Loucy (cell line): Measurements from ENCODE around the gene MGAT4C.

ENCODE experiments used
- H2AFZ ChIP-seq: fragments of 200-600 bp; sonication (generic); 2 replicates; pipeline ENCODE4 v1.6.0; 2016; ENCODE audit warnings: antibody characterized with exemption, mild to moderate bottlenecking, low read length, moderate library complexity
- H3F3A ChIP-seq: fragments of 200-600 bp; 2 replicates; pipeline ENCODE4 v1.6.0; 2016; ENCODE audit warnings: antibody characterized with exemption, low read depth, mild to moderate bottlenecking
- H3K27me3 ChIP-seq: fragments of 200-600 bp; sonication (generic); 2 replicates; pipeline ENCODE4 v1.6.1; 2014; ENCODE audit warnings: low read length, mild to moderate bottlenecking; ENCODE audit not compliant: insufficient read depth, poor library complexity, severe bottlenecking
- H3K36me3 ChIP-seq: fragments of 200-600 bp; sonication (generic); 2 replicates; pipeline ENCODE4 v1.6.1; 2016; ENCODE audit warnings: low read length; ENCODE audit not compliant: insufficient read depth
- H3K4me1 ChIP-seq: fragments of 200-600 bp; sonication (generic); 2 replicates; pipeline ENCODE4 v1.5.1; 2014; ENCODE audit warnings: low read length, mild to moderate bottlenecking; ENCODE audit not compliant: insufficient read depth, poor library complexity, severe bottlenecking
- H3K4me2 ChIP-seq: fragments of 200-600 bp; sonication (generic); 2 replicates; pipeline ENCODE4 v1.6.0; 2014; ENCODE audit warnings: antibody characterized with exemption, low read length, low read depth, mild to moderate bottlenecking; ENCODE audit not compliant: poor library complexity, severe bottlenecking
- H3K4me3 ChIP-seq: fragments of 200-600 bp; sonication (generic); 2 replicates; pipeline ENCODE4 v1.5.1; 2014; ENCODE audit warnings: low read length, mild to moderate bottlenecking, mixed read lengths; ENCODE audit not compliant: poor library complexity, severe bottlenecking
- H3K79me2 ChIP-seq: fragments of 200-600 bp; sonication (generic); 2 replicates; pipeline ENCODE4 v1.6.1; 2014; ENCODE audit warnings: low read length; ENCODE audit not compliant: insufficient read depth
- H3K9ac ChIP-seq: fragments of 200-600 bp; sonication (generic); 2 replicates; pipeline ENCODE4 v1.6.0; 2014; ENCODE audit warnings: mild to moderate bottlenecking, low read depth, low read length, moderate library complexity; ENCODE audit not compliant: poor library complexity, severe bottlenecking
- H3K9me2 ChIP-seq: fragments of 200-600 bp; sonication (generic); replicated peaks from 2 replicates; pipeline ENCODE4 v1.6.1; 2016; ENCODE audit warnings: low read depth, low read length, mixed read lengths
- H3K9me3 ChIP-seq: fragments of 200-600 bp; sonication (generic); 2 replicates; pipeline ENCODE4 v1.6.1; 2014; ENCODE audit warnings: mild to moderate bottlenecking, antibody characterized with exemption, low read length, low read depth; ENCODE audit not compliant: insufficient read depth
- H4K20me1 ChIP-seq: fragments of 200-600 bp; sonication (generic); 2 replicates; pipeline ENCODE4 v1.6.0; 2014; ENCODE audit warnings: antibody characterized with exemption, low read length, mild to moderate bottlenecking; ENCODE audit not compliant: insufficient read depth, poor library complexity, severe bottlenecking
- EZH2phosphoT487 ChIP-seq: fragments of 200-600 bp; IDR thresholded peaks from 2 replicates; pipeline ENCODE4 v1.6.1; 2018; ENCODE audit warnings: antibody characterized with exemption, mild to moderate bottlenecking, moderate library complexity, borderline replicate concordance
- TF ChIP-seq, protein P1 (sequence below): fragments of 200-600 bp; sonication (generic); conservative IDR thresholded peaks from 2 replicates; pipeline ENCODE4 v1.5.1; 2014; ENCODE audit warnings: mild to moderate bottlenecking, antibody characterized with exemption, low read length

Gene MGAT4C

DNA sequence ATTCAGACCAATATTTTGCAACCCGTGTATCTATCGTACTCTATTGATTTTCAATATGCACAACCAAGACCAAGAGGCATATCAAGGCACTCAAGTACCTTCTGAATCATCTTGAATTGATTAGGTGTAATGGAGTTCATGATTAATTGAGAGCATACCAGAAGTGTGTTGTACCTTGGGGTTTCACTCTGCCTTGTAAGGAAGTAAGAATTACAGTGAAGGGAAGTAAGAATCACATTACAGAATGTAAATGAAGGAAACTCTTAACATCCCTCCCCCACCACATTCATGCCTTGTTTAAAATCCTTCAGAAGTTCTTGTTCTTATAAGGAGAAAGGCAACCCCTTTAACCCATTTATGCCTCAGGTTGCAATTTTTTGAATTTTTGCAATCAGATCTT lies 5.4 kb upstream of the MGAT4C start:
- Histone ChIP-seq H3K4me2 (no peak overlapping the region), H3K4me3 (no peak overlapping the region), H3K9me3 (no peaks in the 10 kb centered on the region), H4K20me1 (no peaks in the 10 kb centered on the region), H3K4me1 (no peaks in the 10 kb centered on the region), H3K9ac (no peak overlapping the region), H3K36me3 (no peaks in the 10 kb centered on the region), H3K79me2 (no peaks in the 10 kb centered on the region), H3F3A (no peaks in the 10 kb centered on the region), H2AFZ (no peak overlapping the region), H3K9me2 (no peaks in the 10 kb centered on the region), H3K27me3 (no peaks in the 10 kb centered on the region)
- TF ChIP-seq, protein P1, sequence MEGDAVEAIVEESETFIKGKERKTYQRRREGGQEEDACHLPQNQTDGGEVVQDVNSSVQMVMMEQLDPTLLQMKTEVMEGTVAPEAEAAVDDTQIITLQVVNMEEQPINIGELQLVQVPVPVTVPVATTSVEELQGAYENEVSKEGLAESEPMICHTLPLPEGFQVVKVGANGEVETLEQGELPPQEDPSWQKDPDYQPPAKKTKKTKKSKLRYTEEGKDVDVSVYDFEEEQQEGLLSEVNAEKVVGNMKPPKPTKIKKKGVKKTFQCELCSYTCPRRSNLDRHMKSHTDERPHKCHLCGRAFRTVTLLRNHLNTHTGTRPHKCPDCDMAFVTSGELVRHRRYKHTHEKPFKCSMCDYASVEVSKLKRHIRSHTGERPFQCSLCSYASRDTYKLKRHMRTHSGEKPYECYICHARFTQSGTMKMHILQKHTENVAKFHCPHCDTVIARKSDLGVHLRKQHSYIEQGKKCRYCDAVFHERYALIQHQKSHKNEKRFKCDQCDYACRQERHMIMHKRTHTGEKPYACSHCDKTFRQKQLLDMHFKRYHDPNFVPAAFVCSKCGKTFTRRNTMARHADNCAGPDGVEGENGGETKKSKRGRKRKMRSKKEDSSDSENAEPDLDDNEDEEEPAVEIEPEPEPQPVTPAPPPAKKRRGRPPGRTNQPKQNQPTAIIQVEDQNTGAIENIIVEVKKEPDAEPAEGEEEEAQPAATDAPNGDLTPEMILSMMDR = no peak
- no peak for TF ChIP-seq EZH2phosphoT487

DNA sequence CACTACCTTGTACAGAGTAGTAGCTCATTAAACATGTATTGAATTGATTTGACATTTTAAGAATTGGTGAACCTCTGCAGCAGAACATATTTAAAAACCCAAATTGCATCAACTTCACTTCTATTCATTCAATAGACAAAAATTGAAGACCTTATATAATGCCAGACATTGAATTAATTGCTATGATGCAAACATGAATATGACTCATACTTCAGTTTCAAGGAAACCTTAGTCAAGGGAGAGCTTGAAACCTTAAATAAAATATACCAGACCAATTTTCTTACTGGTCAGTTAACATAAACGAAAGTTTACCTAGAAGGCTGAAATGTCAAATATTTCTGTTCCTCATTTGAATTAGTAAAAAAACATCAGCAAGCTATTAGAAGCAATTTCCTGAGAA lies 5.0 kb upstream of the MGAT4C start:
- H3K36me3 ChIP-seq = no peaks in the 10 kb centered on the region
- H3K27me3 ChIP-seq = no peaks in the 10 kb centered on the region
- no peaks in the 10 kb centered on the region for H3K4me1 ChIP-seq
- no peaks in the 10 kb centered on the region for H3K9me2 ChIP-seq
- H3K4me2 ChIP-seq = no peak overlapping the region
- no peaks in the 10 kb centered on the region for H3K79me2 ChIP-seq
- H3F3A ChIP-seq = no peaks in the 10 kb centered on the region
- no peak overlapping the region for H3K9ac ChIP-seq
- no peak overlapping the region for H2AFZ ChIP-seq
- H4K20me1 ChIP-seq = no peaks in the 10 kb centered on the region
- no peak overlapping the region for H3K4me3 ChIP-seq
- H3K9me3 ChIP-seq = no peaks in the 10 kb centered on the region
- TF ChIP-seq, protein P1 = no peak
- TF ChIP-seq EZH2phosphoT487 = no peak

DNA sequence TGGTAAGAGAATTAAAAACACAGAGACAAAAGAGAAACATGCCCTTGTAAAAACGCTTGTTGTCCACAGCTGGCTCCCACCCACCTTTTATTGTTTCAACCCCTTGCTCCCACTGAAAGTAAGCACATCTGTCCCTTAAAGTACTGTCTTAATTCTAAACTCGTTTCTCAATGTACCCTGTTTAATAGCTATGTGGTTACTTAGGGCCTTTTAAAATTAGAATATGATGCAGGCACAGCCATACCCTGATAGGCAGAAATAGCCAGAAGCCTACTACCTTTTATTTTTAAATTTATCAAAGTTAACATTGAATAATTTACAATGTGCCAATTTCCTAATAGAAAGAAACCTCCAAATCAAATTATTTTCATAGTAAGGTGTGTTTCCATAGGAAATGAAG lies 4.0 kb upstream of the MGAT4C start:
- Histone ChIP-seq H3K27me3 (no peaks in the 10 kb centered on the region), H4K20me1 (no peaks in the 10 kb centered on the region), H3K4me1 (no peaks in the 10 kb centered on the region), H3K79me2 (no peaks in the 10 kb centered on the region), H3K9me2 (no peaks in the 10 kb centered on the region), H3F3A (no peaks in the 10 kb centered on the region), H3K9me3 (no peaks in the 10 kb centered on the region), H3K36me3 (no peaks in the 10 kb centered on the region), H2AFZ (no peak overlapping the region), H3K4me2 (no peak overlapping the region), H3K4me3 (no peak overlapping the region), H3K9ac (no peak overlapping the region)
- TF ChIP-seq, protein P1 = no peak
- TF ChIP-seq EZH2phosphoT487 = no peak
